ENCODE results near the gene TMEM100. TPM values are rescaled to one million over a fixed set of nuclear protein-coding genes. Genes with fewer than 3 reads are reported as not detected.

The TMEM100 gene
- total and polyA plus RNA-seq, 2 donors (not counting 1 experiment from before 2014, with no cell fraction given): not detected

DNA sequence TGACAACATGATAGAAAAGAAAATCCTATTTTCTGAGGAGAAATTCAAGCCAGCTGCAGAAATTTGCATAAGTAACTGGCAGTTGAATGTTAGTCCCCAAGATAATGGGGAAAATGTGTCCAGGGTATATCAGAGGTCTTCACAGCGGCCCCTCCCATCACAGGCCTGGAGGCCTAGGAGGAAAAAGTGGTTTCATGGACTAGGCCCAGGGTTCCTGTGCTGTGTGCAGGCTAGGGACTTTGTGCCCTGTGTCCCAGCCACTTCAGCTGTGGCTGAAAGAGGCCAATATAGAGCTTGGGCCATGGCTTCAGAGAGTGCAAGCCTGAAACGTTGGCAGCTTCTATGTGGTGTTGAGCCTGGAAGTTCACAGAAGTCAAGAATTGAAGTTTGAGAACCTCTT, 35.6 kb downstream of the TMEM100 start:
- H3K79me2 ChIP-seq (ENCODE audit: control insufficient read depth, insufficient read depth, low read length): no peaks in the 10 kb centered on the region
- Mint-ChIP-seq H3K27ac (no peak overlapping the region), H3K4me3 (no peak overlapping the region), H3K27me3 (peaks cover 29% of the 10 kb centered on the region), H3K4me1 (peaks cover 3% of the 10 kb centered on the region), H3K9me3 (ENCODE audit: insufficient read depth) (no peaks in the 10 kb centered on the region)
- no peaks in the 10 kb centered on the region for H3K36me3 ChIP-seq (replicated peaks in 1 of 2; ENCODE audit: control extremely low read depth in 1 of 2, control insufficient read depth in 1 of 2, extremely low read depth in 1 of 2, insufficient read depth in 2 of 2, low read length in 1 of 2)
- no peak overlapping the region for H2AFZ ChIP-seq (ENCODE audit: insufficient read depth, low read depth, low read length, poor library complexity, severe bottlenecking)
- H3K4me1 ChIP-seq (ENCODE audit: control insufficient read depth in 2 of 2, insufficient read depth in 2 of 2, low read length in 2 of 2): no peaks in the 10 kb centered on the region
- peaks cover 0 to 7% (median 0%) of the 10 kb centered on the region in 3 donors for H3K9me3 ChIP-seq (ENCODE audit: control extremely low read depth in 1 of 3, control insufficient read depth in 2 of 3, insufficient read depth in 1 of 3, low read length in 2 of 3)
- no peak overlapping the region for H3K4me3 ChIP-seq (ENCODE audit: control extremely low read depth in 1 of 5, extremely low read depth in 1 of 5, insufficient read depth in 1 of 5, low read depth in 2 of 5, low read length in 4 of 5)
- no peak overlapping the region for H3K4me2 ChIP-seq (replicated peaks; ENCODE audit: low read depth, low read length, poor library complexity, severe bottlenecking)
- intact Hi-C loops (cut with micrococcal nuclease): no loop called here
- ChIA-PET POLR2A (no interaction called here), CTCF (interaction anchor here (1.5 kb wide), 1 partner anchor 31 kb away, joined by 6 read pairs; no protein-coding TSS in a partner anchor)
- WGBS (ENCODE audit: insufficient coverage): 86% methylated on average over 2 of the region's 2 CpGs
- H3K27me3 ChIP-seq (replicated peaks in 1 of 4; ENCODE audit: control extremely low read depth in 1 of 4, control insufficient read depth in 3 of 4, insufficient read depth in 4 of 4, low read length in 3 of 4): no peaks in the 10 kb centered on the region
- no peak overlapping the region for H3K9ac ChIP-seq (ENCODE audit: low read length)
- H4K20me1 ChIP-seq (ENCODE audit: control insufficient read depth, insufficient read depth, low read length, poor library complexity, severe bottlenecking): no peaks in the 10 kb centered on the region
- no peak overlapping the region for H3K27ac ChIP-seq (ENCODE audit: low read length in 2 of 2)
- no peak for ATAC-seq (ENCODE audit: low read depth)
- no peak for TF ChIP-seq EZH2 (IDR thresholded peaks at IDR 0.05; ENCODE audit: borderline replicate concordance, insufficient read depth, low read depth, low read length, poor library complexity, severe bottlenecking)
- TF ChIP-seq, protein P1, sequence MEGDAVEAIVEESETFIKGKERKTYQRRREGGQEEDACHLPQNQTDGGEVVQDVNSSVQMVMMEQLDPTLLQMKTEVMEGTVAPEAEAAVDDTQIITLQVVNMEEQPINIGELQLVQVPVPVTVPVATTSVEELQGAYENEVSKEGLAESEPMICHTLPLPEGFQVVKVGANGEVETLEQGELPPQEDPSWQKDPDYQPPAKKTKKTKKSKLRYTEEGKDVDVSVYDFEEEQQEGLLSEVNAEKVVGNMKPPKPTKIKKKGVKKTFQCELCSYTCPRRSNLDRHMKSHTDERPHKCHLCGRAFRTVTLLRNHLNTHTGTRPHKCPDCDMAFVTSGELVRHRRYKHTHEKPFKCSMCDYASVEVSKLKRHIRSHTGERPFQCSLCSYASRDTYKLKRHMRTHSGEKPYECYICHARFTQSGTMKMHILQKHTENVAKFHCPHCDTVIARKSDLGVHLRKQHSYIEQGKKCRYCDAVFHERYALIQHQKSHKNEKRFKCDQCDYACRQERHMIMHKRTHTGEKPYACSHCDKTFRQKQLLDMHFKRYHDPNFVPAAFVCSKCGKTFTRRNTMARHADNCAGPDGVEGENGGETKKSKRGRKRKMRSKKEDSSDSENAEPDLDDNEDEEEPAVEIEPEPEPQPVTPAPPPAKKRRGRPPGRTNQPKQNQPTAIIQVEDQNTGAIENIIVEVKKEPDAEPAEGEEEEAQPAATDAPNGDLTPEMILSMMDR (IDR thresholded peaks at IDR 0.05): no peak
- DNase-seq: no peak

- DNase-seq: no peak
- WGBS (ENCODE audit: insufficient coverage): 100% methylated on average over 1 of the region's 4 CpGs
- peaks cover 52% of the 10 kb centered on the region for H3K27me3 Mint-ChIP-seq
Observed at GRCh38 chr17:55683550-55684315, 38.9 kb downstream of the TMEM100 start.

More at GRCh38 chr17:55683550-55684315, 38.9 kb downstream of the TMEM100 start:
- H3K4me1 ChIP-seq (ENCODE audit: control insufficient read depth in 2 of 2, insufficient read depth in 2 of 2, low read length in 2 of 2): no peaks in the 10 kb centered on the region
- POLR2A ChIA-PET: no interaction called here
- no peak overlapping the region for H3K27ac ChIP-seq (ENCODE audit: low read length in 2 of 2)
- Mint-ChIP-seq H3K27ac (no peak overlapping the region), H3K4me1 (no peaks in the 10 kb centered on the region), H3K9me3 (ENCODE audit: insufficient read depth) (no peaks in the 10 kb centered on the region), H3K4me3 (no peak overlapping the region)
- H3K4me3 ChIP-seq (ENCODE audit: control extremely low read depth in 1 of 5, extremely low read depth in 1 of 5, insufficient read depth in 1 of 5, low read depth in 2 of 5, low read length in 4 of 5): no peak overlapping the region
- no peak overlapping the region for H2AFZ ChIP-seq (ENCODE audit: insufficient read depth, low read depth, low read length, poor library complexity, severe bottlenecking)
- no peak overlapping the region for H3K9ac ChIP-seq (ENCODE audit: low read length)
- H3K36me3 ChIP-seq (replicated peaks in 1 of 2; ENCODE audit: control extremely low read depth in 1 of 2, control insufficient read depth in 1 of 2, extremely low read depth in 1 of 2, insufficient read depth in 2 of 2, low read length in 1 of 2): no peaks in the 10 kb centered on the region
- CTCF ChIA-PET: no interaction called here
- TF ChIP-seq, protein P1 (IDR thresholded peaks at IDR 0.05): no peak
- no peak for TF ChIP-seq EZH2 (IDR thresholded peaks at IDR 0.05; ENCODE audit: borderline replicate concordance, insufficient read depth, low read depth, low read length, poor library complexity, severe bottlenecking)
- no peak for ATAC-seq (ENCODE audit: low read depth)
- intact Hi-C loops (cut with micrococcal nuclease): no loop called here
- no peaks in the 10 kb centered on the region for H4K20me1 ChIP-seq (ENCODE audit: control insufficient read depth, insufficient read depth, low read length, poor library complexity, severe bottlenecking)
- H3K4me2 ChIP-seq (replicated peaks; ENCODE audit: low read depth, low read length, poor library complexity, severe bottlenecking): no peak overlapping the region
- no peaks in the 10 kb centered on the region for H3K79me2 ChIP-seq (ENCODE audit: control insufficient read depth, insufficient read depth, low read length)
- H3K9me3 ChIP-seq (ENCODE audit: control extremely low read depth in 1 of 3, control insufficient read depth in 2 of 3, insufficient read depth in 1 of 3, low read length in 2 of 3): peaks cover 0 to 7% (median 0%) of the 10 kb centered on the region in 3 donors
- H3K27me3 ChIP-seq (replicated peaks in 1 of 4; ENCODE audit: control extremely low read depth in 1 of 4, control insufficient read depth in 3 of 4, insufficient read depth in 4 of 4, low read length in 3 of 4): peaks cover 0 to 7% (median 3%) of the 10 kb centered on the region in 4 experiments

All from B cell (primary cell).